ENCODE results near the gene RSPH3.

- TF ChIP-seq FOXP2 (optimal IDR thresholded peaks at IDR 0.05; ENCODE audit: borderline replicate concordance, extremely low read depth, extremely low read length, insufficient read depth), result no peak
- no peak for TF ChIP-seq POLR2AphosphoS5 (IDR thresholded peaks at IDR 0.05; ENCODE audit: low read depth, low read length)
These were observed 37.8 kb upstream of the RSPH3 start for GRCh38 chr6:159037756-159038290.

Data from PFSK-1 (cell line).